Spinal cord (tissue), 10 donors: ENCODE measurements around the gene LILRB4. TPM values are rescaled to one million over a fixed set of nuclear protein-coding genes. Genes with fewer than 3 reads are reported as not detected.
"Not testable (repeated sequence)": the region's sequence is repeated elsewhere in the genome, so short reads cannot be mapped to it uniquely, and the experiment has no call there.

Experiments used
- DNase-seq, 6 donors: peaks; one replicate each; pipeline versions ENCODE4 v3.0.0 to v3.0.0-alpha.2; 2013 to 2015; ENCODE audit warnings: low spot score in 6 of 6, low read depth in 4 of 6
- H3K27ac ChIP-seq: one replicate; pipeline ENCODE4 v1.5.1; 2013; ENCODE audit warnings: low read depth, low read length, control low read depth
- H3K27me3 ChIP-seq: one replicate; pipeline ENCODE4 v1.6.1; 2013; ENCODE audit warnings: low read length; ENCODE audit not compliant: control insufficient read depth, insufficient read depth
- H3K36me3 ChIP-seq: one replicate; pipeline ENCODE4 v1.6.1; 2013; ENCODE audit warnings: low read length; ENCODE audit not compliant: control insufficient read depth, insufficient read depth
- H3K4me1 ChIP-seq: one replicate; pipeline ENCODE4 v1.6.1; 2013; ENCODE audit warnings: low read length; ENCODE audit not compliant: control insufficient read depth, insufficient read depth
- H3K4me3 ChIP-seq: one replicate; pipeline ENCODE4 v1.5.1; 2013; ENCODE audit warnings: low read depth, low read length, control low read depth
- H3K9me3 ChIP-seq: one replicate; pipeline ENCODE4 v1.6.1; 2013; ENCODE audit warnings: low read length; ENCODE audit not compliant: control insufficient read depth, insufficient read depth
- WGBS: methylation state at CpG from one replicate; pipeline ENCODE4 v1.1.5; 2013; ENCODE audit warnings: missing lambda C conversion rate; ENCODE audit not compliant: insufficient coverage; 5-methylcytosine and 5-hydroxymethylcytosine counted together
- polyA plus RNA-seq, 2 donors: library from polyadenylated mRNA; unstranded; fragments of 120-200 nt; gene quantifications; one replicate each; pipeline ENCODE4 v1.2.1, GENCODE V29; 2013; ENCODE audit not compliant: insufficient read length in 2 of 2
- total RNA-seq, 2 donors: library from RNA; depleted of rRNA in 1 of 2; stranded (reverse); fragments of 120-200 nt in 1 of 2; fragments of >200 nt in 1 of 2; gene quantifications; one replicate each; pipeline versions ENCODE4 v1.2.3 to v1.2.4, GENCODE V29; 2013 to 2014
- donor health status: healthy.

Gene LILRB4
- total and polyA plus RNA-seq, 4 donors: 3.5 to 15.5 (median 8.4) TPM

- not testable (repeated sequence) for H3K27me3 ChIP-seq, H3K27ac ChIP-seq, H3K9me3 ChIP-seq, H3K36me3 ChIP-seq, H3K4me1 ChIP-seq, DNase-seq, H3K4me3 ChIP-seq
- WGBS: 80% methylated on average over 5 of the region's 12 CpGs
Measured at GRCh38 chr19:54681596-54681995, 18.8 kb downstream of the LILRB4 start.

GRCh38 chr19:54682306-54682856 is 19.6 kb downstream of the LILRB4 start:
- Histone ChIP-seq H3K27me3 (no peaks in the 10 kb centered on the region), H3K4me3 (no peak overlapping the region), H3K36me3 (no peaks in the 10 kb centered on the region), H3K27ac (no peak overlapping the region), H3K9me3 (no peaks in the 10 kb centered on the region), H3K4me1 (no peaks in the 10 kb centered on the region)
- WGBS: no CpG with 5 or more reads among the region's 7 CpGs
- DNase-seq: no peak

- Histone ChIP-seq H3K4me3 (no peak overlapping the region), H3K4me1 (no peaks in the 10 kb centered on the region), H3K9me3 (no peaks in the 10 kb centered on the region), H3K27ac (no peak overlapping the region), H3K27me3 (no peaks in the 10 kb centered on the region), H3K36me3 (no peaks in the 10 kb centered on the region)
- 0% methylated on average over 1 of the region's 3 CpGs for WGBS
- DNase-seq: peak in 1 of 6 donors; percentile 11
Measured at GRCh38 chr19:54684527-54684926, 21.7 kb downstream of the LILRB4 start.

GRCh38 chr19:54691582-54692297 is 29.0 kb downstream of the LILRB4 start:
- Histone ChIP-seq H3K27ac (no peak overlapping the region), H3K36me3 (no peaks in the 10 kb centered on the region), H3K4me1 (no peaks in the 10 kb centered on the region), H3K27me3 (no peaks in the 10 kb centered on the region), H3K4me3 (no peak overlapping the region), H3K9me3 (no peaks in the 10 kb centered on the region)
- DNase-seq: no peak
- WGBS: 75% methylated on average over 8 of the region's 9 CpGs

- Histone ChIP-seq H3K9me3 (no peaks in the 10 kb centered on the region), H3K4me1 (no peaks in the 10 kb centered on the region), H3K27me3 (no peaks in the 10 kb centered on the region), H3K36me3 (no peaks in the 10 kb centered on the region), H3K27ac (no peak overlapping the region), H3K4me3 (no peak overlapping the region)
- 60% methylated on average over 4 of the region's 4 CpGs for WGBS
- DNase-seq: no peak
Measured at GRCh38 chr19:54692298-54692615, 29.5 kb downstream of the LILRB4 start.

- no peak overlapping the region for H3K4me3 ChIP-seq
- H3K36me3 ChIP-seq: no peaks in the 10 kb centered on the region
- no peak for DNase-seq
- H3K9me3 ChIP-seq: no peaks in the 10 kb centered on the region
- H3K27me3 ChIP-seq: no peaks in the 10 kb centered on the region
- no peak overlapping the region for H3K27ac ChIP-seq
- 91% methylated on average over 5 of the region's 5 CpGs for WGBS
- no peaks in the 10 kb centered on the region for H3K4me1 ChIP-seq
Measured at GRCh38 chr19:54694648-54695047, 31.9 kb downstream of the LILRB4 start.

- Histone ChIP-seq H3K36me3 (no peaks in the 10 kb centered on the region), H3K9me3 (no peaks in the 10 kb centered on the region), H3K4me1 (no peaks in the 10 kb centered on the region), H3K27ac (no peak overlapping the region), H3K4me3 (no peak overlapping the region), H3K27me3 (no peaks in the 10 kb centered on the region)
- DNase-seq: no peak
- 63% methylated on average over 7 of the region's 8 CpGs for WGBS
Measured at GRCh38 chr19:54696117-54696548, 33.3 kb downstream of the LILRB4 start.

- H3K27ac ChIP-seq: no peak overlapping the region
- no peak for DNase-seq
- H3K4me3 ChIP-seq: no peak overlapping the region
- H3K36me3 ChIP-seq: no peaks in the 10 kb centered on the region
- H3K9me3 ChIP-seq: no peaks in the 10 kb centered on the region
- H3K27me3 ChIP-seq: no peaks in the 10 kb centered on the region
- WGBS: 0% methylated on average over 1 of the region's 2 CpGs
- H3K4me1 ChIP-seq: no peaks in the 10 kb centered on the region
Measured at GRCh38 chr19:54696766-54697165, 34.0 kb downstream of the LILRB4 start.

GRCh38 chr19:54697716-54698115 is 34.9 kb downstream of the LILRB4 start:
- not testable (repeated sequence) for H3K27ac ChIP-seq, H3K4me1 ChIP-seq, H3K4me3 ChIP-seq, H3K27me3 ChIP-seq, H3K9me3 ChIP-seq, DNase-seq, H3K36me3 ChIP-seq
- 81% methylated on average over 10 of the region's 13 CpGs for WGBS

GRCh38 chr19:54704928-54705327 is 42.1 kb downstream of the LILRB4 start:
- Histone ChIP-seq H3K4me3 (no peak overlapping the region), H3K36me3 (no peaks in the 10 kb centered on the region), H3K27ac (no peak overlapping the region), H3K9me3 (peaks cover 9% of the 10 kb centered on the region), H3K4me1 (no peaks in the 10 kb centered on the region), H3K27me3 (no peaks in the 10 kb centered on the region)
- 83% methylated on average over 7 of the region's 8 CpGs for WGBS
- no peak for DNase-seq
